HAP-1 (cell line): ENCODE measurements around the gene TNS3.

Experiments used
- DNase-seq, 2 experiments: peaks; one replicate each; pipeline ENCODE4 v3.0.0-alpha.2; 2016 to 2020; ENCODE audit warnings: low spot score in 2 of 2
- H3K27me3 ChIP-seq: fragments of 250-450 bp; sonication (Bioruptor Pico); 2 replicates; pipeline ENCODE4 v1.5.1; 2020; ENCODE audit warnings: low read depth, mild to moderate bottlenecking, moderate library complexity
- H3K36me3 ChIP-seq: fragments of 250-450 bp; sonication (Bioruptor Pico); replicated peaks from 2 replicates; pipeline ENCODE4 v1.5.1; 2020; ENCODE audit warnings: mild to moderate bottlenecking
- H3K4me1 ChIP-seq: fragments of 250-450 bp; sonication (Bioruptor Pico); 2 replicates; pipeline ENCODE4 v1.5.1; 2020; ENCODE audit warnings: mild to moderate bottlenecking
- H3K4me3 ChIP-seq: fragments of 250-450 bp; sonication (Bioruptor Pico); 2 replicates; pipeline ENCODE4 v1.5.1; 2020; ENCODE audit warnings: mild to moderate bottlenecking, moderate library complexity
- H3K9me3 ChIP-seq: fragments of 250-450 bp; sonication (Bioruptor Pico); 2 replicates; pipeline ENCODE4 v1.5.1; 2020; ENCODE audit warnings: mild to moderate bottlenecking, moderate library complexity
- in situ Hi-C: fragments of 300-500 bp; cut with MboI; formaldehyde crosslinking; loops from 3 replicates; pipeline ENCODE4 v1.14.3; 2020; ENCODE audit warnings: low sequenced_read_pairs, inconsistent platforms, mixed read lengths

The TNS3 gene

GRCh38 chr7:47248797-47249196, 333.1 kb downstream of the TNS3 start:
- no peaks in the 10 kb centered on the region for H3K9me3 ChIP-seq
- in situ Hi-C loops: no loop called here

GRCh38 chr7:47247132-47247531, 334.8 kb downstream of the TNS3 start:
- Histone ChIP-seq H3K4me3 (no peak overlapping the region), H3K4me1 (no peaks in the 10 kb centered on the region), H3K36me3 (no peaks in the 10 kb centered on the region), H3K27me3 (no peaks in the 10 kb centered on the region; the same call in 1 of the 2 replicates), H3K9me3 (no peaks in the 10 kb centered on the region)
- in situ Hi-C loops: no loop called here
- no peak for DNase-seq

More at GRCh38 chr7:47248797-47249196, 333.1 kb downstream of the TNS3 start:
- Histone ChIP-seq H3K4me1 (peaks cover 2% of the 10 kb centered on the region), H3K27me3 (no peaks in the 10 kb centered on the region; the same call in 1 of the 2 replicates), H3K36me3 (no peaks in the 10 kb centered on the region), H3K4me3 (no peak overlapping the region)
- no peak for DNase-seq

- Histone ChIP-seq H3K4me3 (no peak overlapping the region), H3K27me3 (no peaks in the 10 kb centered on the region; the same call in 1 of the 2 replicates), H3K4me1 (no peaks in the 10 kb centered on the region), H3K9me3 (no peaks in the 10 kb centered on the region), H3K36me3 (no peaks in the 10 kb centered on the region)
- in situ Hi-C loops: no loop called here
- no peak for DNase-seq
Measured at GRCh38 chr7:47244692-47245091, 337.2 kb downstream of the TNS3 start.

GRCh38 chr7:47241112-47242065, 340.5 kb downstream of the TNS3 start:
- Histone ChIP-seq H3K36me3 (no peaks in the 10 kb centered on the region), H3K4me3 (no peak overlapping the region), H3K4me1 (no peaks in the 10 kb centered on the region), H3K9me3 (no peaks in the 10 kb centered on the region), H3K27me3 (peaks cover 11% of the 10 kb centered on the region)
- in situ Hi-C loops: no loop called here
- no peak for DNase-seq

GRCh38 chr7:47239931-47240421, 341.9 kb downstream of the TNS3 start:
- in situ Hi-C loops: no loop called here
- no peak for DNase-seq
- Histone ChIP-seq H3K4me1 (no peaks in the 10 kb centered on the region), H3K9me3 (no peaks in the 10 kb centered on the region), H3K36me3 (no peaks in the 10 kb centered on the region), H3K4me3 (no peak overlapping the region), H3K27me3 (peaks cover 11% of the 10 kb centered on the region)

GRCh38 chr7:47239034-47239433, 342.9 kb downstream of the TNS3 start:
- no peak for DNase-seq
- no peaks in the 10 kb centered on the region for H3K36me3 ChIP-seq
- H3K4me1 ChIP-seq: no peaks in the 10 kb centered on the region
- in situ Hi-C loops: no loop called here
- no peaks in the 10 kb centered on the region for H3K9me3 ChIP-seq
- peaks cover 11% of the 10 kb centered on the region for H3K27me3 ChIP-seq
- H3K4me3 ChIP-seq: no peak overlapping the region

GRCh38 chr7:47236480-47237129, 345.3 kb downstream of the TNS3 start:
- Histone ChIP-seq H3K9me3 (no peaks in the 10 kb centered on the region), H3K36me3 (no peaks in the 10 kb centered on the region), H3K4me1 (no peaks in the 10 kb centered on the region), H3K4me3 (no peak overlapping the region), H3K27me3 (peaks cover 11% of the 10 kb centered on the region)
- no peak for DNase-seq
- in situ Hi-C loops: no loop called here

GRCh38 chr7:47233996-47234395, 347.9 kb downstream of the TNS3 start:
- in situ Hi-C loops: no loop called here
- no peak for DNase-seq

GRCh38 chr7:47232751-47233412, 349.0 kb downstream of the TNS3 start:
- in situ Hi-C loops: no loop called here
- H3K36me3 ChIP-seq: no peaks in the 10 kb centered on the region
- H3K4me3 ChIP-seq: no peak overlapping the region
- peaks cover 4% of the 10 kb centered on the region for H3K27me3 ChIP-seq
- DNase-seq: no peak
- no peaks in the 10 kb centered on the region for H3K9me3 ChIP-seq
- no peaks in the 10 kb centered on the region for H3K4me1 ChIP-seq

More at GRCh38 chr7:47233996-47234395, 347.9 kb downstream of the TNS3 start:
- Histone ChIP-seq H3K27me3 (peaks cover 11% of the 10 kb centered on the region), H3K4me1 (no peaks in the 10 kb centered on the region), H3K4me3 (no peak overlapping the region), H3K36me3 (no peaks in the 10 kb centered on the region), H3K9me3 (no peaks in the 10 kb centered on the region)

GRCh38 chr7:47231627-47232026, 350.3 kb downstream of the TNS3 start:
- Histone ChIP-seq H3K4me1 (no peaks in the 10 kb centered on the region), H3K36me3 (no peaks in the 10 kb centered on the region), H3K9me3 (no peaks in the 10 kb centered on the region), H3K27me3 (peaks cover under 1% of the 10 kb centered on the region), H3K4me3 (no peak overlapping the region)
- in situ Hi-C loops: no loop called here
- no peak for DNase-seq

- H3K36me3 ChIP-seq: no peaks in the 10 kb centered on the region
- no peaks in the 10 kb centered on the region; the same call in none of the 2 replicates for H3K27me3 ChIP-seq
- in situ Hi-C loops: no loop called here
- no peaks in the 10 kb centered on the region for H3K4me1 ChIP-seq
- DNase-seq: no peak
- no peaks in the 10 kb centered on the region for H3K9me3 ChIP-seq
- no peak overlapping the region for H3K4me3 ChIP-seq
Measured at GRCh38 chr7:47231032-47231431, 350.9 kb downstream of the TNS3 start.

GRCh38 chr7:47228386-47229014, 353.4 kb downstream of the TNS3 start:
- Histone ChIP-seq H3K9me3 (no peaks in the 10 kb centered on the region), H3K36me3 (no peaks in the 10 kb centered on the region), H3K4me3 (no peak overlapping the region), H3K27me3 (no peaks in the 10 kb centered on the region), H3K4me1 (no peaks in the 10 kb centered on the region)
- peak in 1 of 2 experiments; percentile 76 for DNase-seq
- in situ Hi-C loops: no loop called here

GRCh38 chr7:47227762-47228177, 354.1 kb downstream of the TNS3 start:
- Histone ChIP-seq H3K4me1 (no peaks in the 10 kb centered on the region), H3K36me3 (no peaks in the 10 kb centered on the region), H3K4me3 (no peak overlapping the region), H3K27me3 (no peaks in the 10 kb centered on the region), H3K9me3 (no peaks in the 10 kb centered on the region)
- in situ Hi-C loops: no loop called here
- no peak for DNase-seq
